H1 (cell line): ENCODE results near the gene KCNA2. TPM values are rescaled to one million over a fixed set of nuclear protein-coding genes. Genes with fewer than 3 reads are reported as not detected.

Source experiments
- CTCF ChIA-PET: fragments of 300-600 bp; sonication (Branson Sonifier 250); formaldehyde crosslinking; loops from one replicate; lab custom pipeline; 2021; ENCODE audit not compliant: partially characterized antibody; lab: Charles Lee
- POLR2A ChIA-PET: fragments of 300-600 bp; sonication (Branson Sonifier 250); formaldehyde crosslinking; loops from one replicate; lab custom pipeline; 2021; ENCODE audit warnings: inconsistent platforms; ENCODE audit not compliant: partially characterized antibody; lab: Charles Lee
- DNase-seq, 2 experiments: peaks; one replicate each; pipeline versions ENCODE4 v3.0.0 to v3.0.0-alpha.2; 2010 to 2022; ENCODE audit warnings: low spot score in 2 of 2, low read depth in 1 of 2, mixed read lengths in 1 of 2
- FAIRE-seq: peaks from 2 replicates; lab custom pipeline; 2011; peaks lifted over from hg19 to GRCh38; lab: Jason Lieb, UNC
- H2AFZ ChIP-seq: 2 replicates; pipeline ENCODE4 v1.8.1; 2012; ENCODE audit warnings: low read length, inconsistent platforms
- H2AK5ac ChIP-seq: 2 replicates; pipeline ENCODE4 v1.6.1; 2013; ENCODE audit warnings: low read depth, low read length
- H2BK120ac ChIP-seq: replicated peaks from 2 replicates; pipeline ENCODE3; 2013; ENCODE audit warnings: low read depth, low read length, inconsistent platforms
- H2BK12ac ChIP-seq: 2 replicates; pipeline ENCODE4 v1.6.1; 2013; ENCODE audit warnings: low read depth, low read length
- H2BK15ac ChIP-seq: 2 replicates; pipeline ENCODE4 v1.6.1; 2013; ENCODE audit warnings: low read length
- H2BK20ac ChIP-seq: 2 replicates; pipeline ENCODE4 v1.6.1; 2013; ENCODE audit warnings: low read length
- H2BK5ac ChIP-seq: 2 replicates; pipeline ENCODE4 v1.6.1; 2013; ENCODE audit warnings: low read depth, low read length
- H3K14ac ChIP-seq: 2 replicates; pipeline ENCODE4 v1.6.1; 2013; ENCODE audit warnings: inconsistent platforms; ENCODE audit not compliant: insufficient read length
- H3K18ac ChIP-seq: 2 replicates; pipeline ENCODE4 v1.6.1; 2013; ENCODE audit warnings: low read length; ENCODE audit errors: extremely low read depth
- H3K23ac ChIP-seq: 2 replicates; pipeline ENCODE4 v1.6.1; 2013; ENCODE audit warnings: inconsistent platforms; ENCODE audit not compliant: insufficient read length
- H3K23me2 ChIP-seq: 2 replicates; pipeline ENCODE4 v1.6.1; 2013; ENCODE audit warnings: low read depth, low read length
- H3K27ac ChIP-seq: 2 replicates; pipeline ENCODE4 v1.6.1; 2011; ENCODE audit warnings: low read depth, low read length, inconsistent platforms
- H3K27me3 ChIP-seq, 4 experiments: replicated peaks in 1 of 4; 1 replicate in 1 of 4; 2 replicates in 3 of 4; pipeline versions ENCODE4 v1.6.1 to v1.8.1; 2011 to 2013; ENCODE audit warnings: low read length in 3 of 4, mild to moderate bottlenecking in 3 of 4, inconsistent platforms in 2 of 4, mixed read lengths in 2 of 4, moderate library complexity in 1 of 4; ENCODE audit not compliant: control insufficient read depth in 3 of 4, insufficient read depth in 3 of 4; ENCODE audit errors: extremely low read depth in 1 of 4
- H3K36me3 ChIP-seq, 4 experiments: 2 replicates each; pipeline versions ENCODE4 v1.6.1 to v1.8.1; 2011 to 2013; ENCODE audit warnings: mild to moderate bottlenecking in 4 of 4, low read length in 3 of 4, moderate library complexity in 2 of 4, control low read depth in 1 of 4, inconsistent platforms in 1 of 4; ENCODE audit not compliant: insufficient read depth in 4 of 4, control insufficient read depth in 2 of 4
- H3K4ac ChIP-seq: replicated peaks from 2 replicates; pipeline ENCODE3; 2013; ENCODE audit warnings: low read length, low read depth, mixed read lengths, inconsistent platforms; ENCODE audit not compliant: insufficient read length
- H3K4me1 ChIP-seq, 4 experiments: replicated peaks in 1 of 4; 1 replicate in 1 of 4; 2 replicates in 3 of 4; pipeline versions ENCODE4 v1.6.1 to v1.8.1; 2011 to 2013; ENCODE audit warnings: low read length in 3 of 4, inconsistent platforms in 2 of 4, mixed read lengths in 1 of 4; ENCODE audit not compliant: insufficient read depth in 4 of 4, control insufficient read depth in 3 of 4
- H3K4me2 ChIP-seq, 2 experiments: 2 replicates each; pipeline versions ENCODE4 v1.6.1 to v1.8.1; 2011 to 2013; ENCODE audit warnings: low read depth in 2 of 2, low read length in 2 of 2, control low read depth in 1 of 2, inconsistent platforms in 1 of 2, mild to moderate bottlenecking in 1 of 2; ENCODE audit not compliant: insufficient read depth in 1 of 2
- H3K4me3 ChIP-seq, 4 experiments: fragments of 200-600, 300-600 bp in 1 of 4; sonication (generic), shearing (Covaris generic), sonication (Bioruptor Twin) in 1 of 4; 2 replicates each; pipeline versions ENCODE4 v1.5.1 to v1.8.1; 2011 to 2016; ENCODE audit warnings: low read length in 4 of 4, low read depth in 3 of 4, control low read depth in 2 of 4, inconsistent platforms in 2 of 4, mild to moderate bottlenecking in 2 of 4, mixed read lengths in 1 of 4, moderate library complexity in 1 of 4; ENCODE audit not compliant: insufficient read depth in 2 of 4; ENCODE audit errors: extremely low read depth in 1 of 4
- H3K56ac ChIP-seq: replicated peaks from 2 replicates; pipeline ENCODE3; 2013; ENCODE audit warnings: low read depth, mild to moderate bottlenecking, mixed read lengths, low read length, inconsistent platforms; ENCODE audit not compliant: insufficient read length
- H3K79me1 ChIP-seq: 2 replicates; pipeline ENCODE4 v1.6.1; 2013; ENCODE audit warnings: low read depth, low read length, control low read depth
- H3K79me2 ChIP-seq, 2 experiments: 2 replicates each; pipeline versions ENCODE4 v1.6.1 to v1.8.1; 2012 to 2013; ENCODE audit warnings: low read length in 2 of 2, mild to moderate bottlenecking in 2 of 2, inconsistent platforms in 1 of 2; ENCODE audit not compliant: insufficient read depth in 2 of 2, control insufficient read depth in 1 of 2
- H3K9ac ChIP-seq, 4 experiments: replicated peaks in 1 of 4; 1 replicate in 1 of 4; 2 replicates in 3 of 4; pipeline versions ENCODE4 v1.6.1 to v1.8.1; 2011 to 2013; ENCODE audit warnings: low read depth in 3 of 4, low read length in 3 of 4, control low read depth in 2 of 4, mild to moderate bottlenecking in 2 of 4, moderate library complexity in 2 of 4, inconsistent platforms in 1 of 4; ENCODE audit errors: extremely low read depth in 1 of 4
- H3K9me3 ChIP-seq, 2 experiments: 2 replicates each; pipeline versions ENCODE4 v1.6.1 to v1.8.1; 2012 to 2013; ENCODE audit warnings: mild to moderate bottlenecking in 2 of 2, moderate library complexity in 2 of 2, control low read depth in 1 of 2, inconsistent platforms in 1 of 2, low read depth in 1 of 2, low read length in 1 of 2, mixed read lengths in 1 of 2; ENCODE audit not compliant: insufficient read depth in 2 of 2
- H4K20me1 ChIP-seq, 2 experiments: replicated peaks in 1 of 2; 2 replicates each; pipeline versions ENCODE3 to v1.8.1; 2011 to 2013; ENCODE audit warnings: inconsistent platforms in 2 of 2, low read length in 2 of 2, mild to moderate bottlenecking in 1 of 2; ENCODE audit not compliant: insufficient read depth in 2 of 2, control insufficient read depth in 1 of 2
- H4K5ac ChIP-seq: 2 replicates; pipeline ENCODE4 v1.6.1; 2013; ENCODE audit warnings: low read length, low read depth, mixed read lengths, inconsistent platforms; ENCODE audit not compliant: insufficient read length
- H4K8ac ChIP-seq: 2 replicates; pipeline ENCODE4 v1.8.0; 2013; ENCODE audit warnings: mild to moderate bottlenecking, moderate library complexity, low read length, inconsistent platforms; ENCODE audit not compliant: insufficient read depth; ENCODE audit errors: extremely low read depth
- H4K91ac ChIP-seq: replicated peaks from 2 replicates; pipeline ENCODE3; 2013; ENCODE audit warnings: low read length, mixed read lengths, inconsistent platforms; ENCODE audit not compliant: insufficient read length
- ATF3 ChIP-seq: IDR thresholded peaks from 2 replicates; pipeline ENCODE4 v1.6.1; 2011; ENCODE audit warnings: low read depth, mild to moderate bottlenecking, low read length; ENCODE audit not compliant: insufficient read depth
- BACH1 ChIP-seq: IDR thresholded peaks from 2 replicates; pipeline ENCODE4 v1.6.1; 2012; ENCODE audit warnings: low read length, improper control_type of control experiment
- CHD2 ChIP-seq: IDR thresholded peaks from 2 replicates; pipeline ENCODE4 v1.6.1; 2012; ENCODE audit warnings: low read length, improper control_type of control experiment
- CTCF ChIP-seq, 3 experiments: IDR thresholded peaks; 1 replicate in 2 of 3; 2 replicates in 1 of 3; pipeline versions ENCODE4 v1.5.1 to v1.6.1; 2011; ENCODE audit warnings: low read length in 3 of 3, mild to moderate bottlenecking in 3 of 3, inconsistent platforms in 2 of 3, low read depth in 1 of 3, moderate library complexity in 1 of 3; ENCODE audit not compliant: insufficient read depth in 1 of 3; ENCODE audit errors: control extremely low read depth in 1 of 3
- E2F6 ChIP-seq: IDR thresholded peaks from 2 replicates; pipeline ENCODE4 v1.6.1; 2012; ENCODE audit warnings: inconsistent platforms
- EP300 ChIP-seq, 2 experiments: IDR thresholded peaks; 1 replicate in 1 of 2; 2 replicates in 1 of 2; pipeline ENCODE4 v1.6.1; 2011 to 2012; ENCODE audit warnings: low read depth in 2 of 2, low read length in 2 of 2, mild to moderate bottlenecking in 2 of 2, borderline replicate concordance in 1 of 2, inconsistent platforms in 1 of 2, moderate library complexity in 1 of 2
- RFX5 ChIP-seq: IDR thresholded peaks from 2 replicates; pipeline ENCODE4 v1.6.1; 2011; ENCODE audit warnings: low read depth, low read length, improper control_type of control experiment, borderline replicate concordance
- SIRT6 ChIP-seq: IDR thresholded peaks from one replicate; pipeline ENCODE4 v1.7.1; 2012; ENCODE audit warnings: low read length, inconsistent platforms
- SIX5 ChIP-seq: IDR thresholded peaks from 2 replicates; pipeline ENCODE4 v1.6.1; 2011; ENCODE audit warnings: mild to moderate bottlenecking, low read depth, low read length
- SP2 ChIP-seq: IDR thresholded peaks from 2 replicates; pipeline ENCODE4 v1.6.1; 2012; ENCODE audit warnings: mild to moderate bottlenecking, low read length, inconsistent platforms
- TAF7 ChIP-seq: optimal IDR thresholded peaks from 2 replicates; pipeline ENCODE3; 2011; ENCODE audit warnings: low read depth, mild to moderate bottlenecking, inconsistent platforms, low read length, moderate library complexity, borderline replicate concordance
- WGBS, 2 experiments: shearing (Covaris generic) in 1 of 2; methylation state at CpG; one replicate each; pipeline versions ENCODE4 v1.1.6 to v1.1.7; 2013 to 2015; ENCODE audit warnings: low lambda C conversion rate in 2 of 2, mixed read lengths in 2 of 2, inconsistent platforms in 1 of 2, low coverage in 1 of 2, missing lambda C conversion rate in 1 of 2; ENCODE audit not compliant: insufficient replicate concordance in 2 of 2, insufficient coverage in 1 of 2, insufficient read length in 1 of 2; ENCODE audit errors: extremely low coverage in 1 of 2, missing lambda C conversion rate in 1 of 2; 5-methylcytosine and 5-hydroxymethylcytosine counted together
- polyA plus RNA-seq, 7 experiments: library from polyadenylated mRNA; depleted of rRNA in 3 of 7; stranded (reverse) in 5 of 7; unstranded in 2 of 7; fragments of >200 nt in 5 of 7; fragments of 200-250 nt in 2 of 7; gene quantifications; 1 replicate in 5 of 7; 2 replicates in 1 of 7; 4 replicates in 1 of 7; pipeline versions ENCODE4 v1.2.1 to v1.2.3, GENCODE V29; 2011 to 2013; ENCODE audit warnings: missing spikeins in 2 of 7, mixed read lengths in 2 of 7
- total RNA-seq: library from RNA; stranded (reverse); fragmentation: NEBNext Ultra II Directional; extraction: Animal tissue kit (Norgen Biotek cat#: 25700); gene quantifications from 2 replicates; pipeline ENCODE4 v1.2.1, GENCODE V29; 2021

Gene KCNA2
- total and polyA plus RNA-seq, 2 of the 8 experiments (the other 6 are each of a cell fraction or from before 2014, with no cell fraction given), result 0.26 to 0.78 TPM

- no peaks in the 10 kb centered on the region for H4K20me1 ChIP-seq
- TF ChIP-seq CHD2 (no peak), ATF3 (no peak), BACH1 (no peak), CTCF (IDR thresholded peaks at IDR 0.05; ENCODE audit: control extremely low read depth in 1 of 3, insufficient read depth in 1 of 3, low read depth in 1 of 3, low read length in 3 of 3) (no peak), E2F6 (no peak), SP2 (no peak), SIRT6 (no peak), RFX5 (no peak), EP300 (IDR thresholded peaks at IDR 0.05; ENCODE audit: borderline replicate concordance in 1 of 2, low read depth in 2 of 2, low read length in 2 of 2) (no peak), TAF7 (no peak), SIX5 (no peak)
Measured at GRCh38 chr1:110587906-110588305, 18.3 kb downstream of the KCNA2 start.

More at GRCh38 chr1:110587906-110588305, 18.3 kb downstream of the KCNA2 start:
- Histone ChIP-seq H2AFZ (no peak overlapping the region), H3K4me3 (no peak overlapping the region), H3K23me2 (no peaks in the 10 kb centered on the region), H2BK120ac (no peak overlapping the region), H3K27ac (no peak overlapping the region), H2BK12ac (no peak overlapping the region), H3K4me2 (no peak overlapping the region), H4K5ac (no peak overlapping the region), H3K4ac (no peak overlapping the region), H2BK5ac (no peak overlapping the region), H2BK15ac (no peak overlapping the region), H2BK20ac (no peak overlapping the region), H3K27me3 (peaks cover 0 to 7% (median 1%) of the 10 kb centered on the region in 4 experiments; a peak in 3 of 7 replicates), H3K36me3 (no peaks in the 10 kb centered on the region), H3K79me1 (no peaks in the 10 kb centered on the region), H3K18ac (no peak overlapping the region), H3K9ac (no peak overlapping the region), H3K23ac (no peak overlapping the region), H3K79me2 (no peaks in the 10 kb centered on the region), H3K9me3 (no peaks in the 10 kb centered on the region), H4K8ac (no peak overlapping the region; the same call in 1 of the 2 replicates), H3K14ac (no peak overlapping the region), H4K91ac (no peak overlapping the region), H3K4me1 (no peaks in the 10 kb centered on the region), H3K56ac (no peak overlapping the region), H2AK5ac (no peak overlapping the region)
- FAIRE-seq, result no peak
- no peak for DNase-seq
- 98% methylated on average over 4 of the region's 4 CpGs; no CpG with 5 or more reads in 1 of the 2 experiments for WGBS, 2 experiments
- POLR2A ChIA-PET, result no interaction called here
- CTCF ChIA-PET, result interaction anchor here (1.8 kb wide), 1 partner anchor 178 kb away, joined by 4 read pairs; no protein-coding TSS in a partner anchor
